ENCODE data around the gene B3GNT3. TPM values are rescaled to one million over a fixed set of nuclear protein-coding genes. Genes with fewer than 3 reads are reported as not detected.

Gene B3GNT3
- total and polyA plus RNA-seq, 2 of the 13 experiments (the other 11 are each of a cell fraction or from before 2014, with no cell fraction given) = 0.86 to 4.0 TPM

GRCh38 chr19:17843292-17843827 lies 48.4 kb downstream of the B3GNT3 start:
- H4K20me1 ChIP-seq (ENCODE audit: insufficient read depth, low read length) = no peaks in the 10 kb centered on the region
- in situ Hi-C loops (cut with HindIII; ENCODE audit: extremely low pct_ligation_motif_present, low pct_unique_long_range_greater_than_20kb) = no loop called here
- intact Hi-C loops (cut with micrococcal nuclease; ENCODE audit: unreplicated experiment) = no loop called here
- H3K4me3 ChIP-seq (replicated peaks in 1 of 3; ENCODE audit: insufficient read depth in 1 of 3, low read depth in 2 of 3, low read length in 3 of 3) = no peak overlapping the region
- ChIA-PET POLR2A (interaction anchor here (1.9 kb wide), 1 partner anchor 16 kb away, joined by 4 read pairs; no protein-coding TSS in a partner anchor), CTCF (ENCODE audit: low intra/inter-chr PET ratio, low total read pairs) (no interaction called here)
- WGBS (ENCODE audit: low lambda C conversion rate) = 89% methylated on average over 7 of the region's 9 CpGs
- H3K9me3 ChIP-seq (ENCODE audit: low read length) = no peaks in the 10 kb centered on the region
- no peak for ATAC-seq
- no peak for DNase-seq (ENCODE audit: low spot score)
- no peak overlapping the region for H2AFZ ChIP-seq (ENCODE audit: low read length)
- H3K9ac ChIP-seq (ENCODE audit: insufficient read depth, low read depth, low read length) = no peak overlapping the region
- H3K27ac ChIP-seq (ENCODE audit: extremely low read length, insufficient read depth, low read length) = no peak overlapping the region
- H3K4me2 ChIP-seq (ENCODE audit: low read depth, low read length) = no peak overlapping the region
- TF ChIP-seq EP300 (IDR thresholded peaks at IDR 0.05; ENCODE audit: low read depth in 2 of 2, low read length in 2 of 2) (no peak), EP300 (CRISPR knock-in tag; IDR thresholded peaks at IDR 0.05; ENCODE audit: borderline replicate concordance) (no peak), NFE2 (CRISPR knock-in tag; IDR thresholded peaks at IDR 0.05) (no peak), EZH2 (conservative IDR thresholded peaks at IDR 0.05; ENCODE audit: low read depth, low read length) (no peak), RARG (CRISPR knock-in tag; IDR thresholded peaks at IDR 0.05; ENCODE audit: low read depth) (no peak), KDM3A (CRISPR knock-in tag; IDR thresholded peaks at IDR 0.05; ENCODE audit: low read depth) (no peak), ZNF691 (CRISPR knock-in tag; IDR thresholded peaks at IDR 0.05; ENCODE audit: borderline replicate concordance, low read depth) (no peak), ZNF724P (CRISPR knock-in tag; IDR thresholded peaks at IDR 0.05; ENCODE audit: borderline replicate concordance) (no peak), ZNF513 (CRISPR knock-in tag; conservative IDR thresholded peaks at IDR 0.05) (no peak), ZNF639 (CRISPR knock-in tag; conservative IDR thresholded peaks at IDR 0.05) (no peak), TBX3 (IDR thresholded peaks at IDR 0.05; ENCODE audit: borderline replicate concordance) (no peak), IKZF5 (CRISPR knock-in tag; IDR thresholded peaks at IDR 0.05) (no peak), SALL2 (CRISPR knock-in tag; IDR thresholded peaks at IDR 0.05) (no peak), ZNF768 (CRISPR knock-in tag; IDR thresholded peaks at IDR 0.05) (peak; percentile 97), AGO1 (IDR thresholded peaks at IDR 0.05; ENCODE audit: low read depth, low read length, poor library complexity, severe bottlenecking) (no peak), ZMYM3 (CRISPR knock-in tag; IDR thresholded peaks at IDR 0.05) (peak; percentile 40; the same call in 1 of the 2 replicates)
- H3K4me1 ChIP-seq (ENCODE audit: insufficient read depth, low read length) = peaks cover 18% of the 10 kb centered on the region
- no peaks in the 10 kb centered on the region; a peak in 1 of 5 replicates for H3K27me3 ChIP-seq (ENCODE audit: control insufficient read depth in 1 of 2, insufficient read depth in 2 of 2, low read length in 2 of 2)
- no peaks in the 10 kb centered on the region for H3K79me2 ChIP-seq (ENCODE audit: insufficient read depth, low read length)
- peaks cover 0 to 4% of the 10 kb centered on the region in 2 experiments; a peak in 2 of 5 replicates for H3K36me3 ChIP-seq (replicated peaks in 1 of 2; ENCODE audit: control insufficient read depth in 1 of 2, insufficient read depth in 2 of 2, low read length in 2 of 2)
- no TSS peak for BruUV-seq (replicated peaks)
- no peak for FAIRE-seq

Data from HepG2 (cell line).